Motor neuron (in vitro differentiated cells): ENCODE data around the gene CHD5. TPM values are rescaled to one million over a fixed set of nuclear protein-coding genes. Genes with fewer than 3 reads are reported as not detected.

ENCODE experiments used
- ATAC-seq, 8 experiments: fragments of 200-7000 bp; cut with Tn5 transposase; replicated peaks in 6 of 8; 2 replicates each; pipeline ENCODE4 v1.8.0; 2021; ENCODE audit warnings: mild to moderate bottlenecking in 8 of 8, moderate library complexity in 8 of 8
- H3K27ac ChIP-seq, 2 donors: fragments of 250-450 bp; sonication (Bioruptor Pico); 2 replicates each; pipeline ENCODE4 v1.9.0; 2021; ENCODE audit warnings: antibody characterized with exemption in 2 of 2, mild to moderate bottlenecking in 2 of 2, moderate library complexity in 1 of 2
- H3K4me1 ChIP-seq, 2 donors: fragments of 250-450 bp; sonication (Bioruptor Pico); replicated peaks in 1 of 2; 2 replicates each; pipeline ENCODE4 v1.6.1; 2021; ENCODE audit warnings: antibody characterized with exemption in 2 of 2, mild to moderate bottlenecking in 2 of 2, moderate library complexity in 1 of 2
- H3K4me3 ChIP-seq, 5 donors: fragments of 250-450 bp; sonication (Bioruptor Pico); 2 replicates each; pipeline ENCODE4 v1.9.0; 2021; ENCODE audit warnings: antibody characterized with exemption in 5 of 5, mild to moderate bottlenecking in 5 of 5, moderate library complexity in 4 of 5
- WGBS, 10 experiments: fragments of 450-650 bp; shearing (Covaris generic); methylation state at CpG; one replicate each; pipeline ENCODE4 v1.0.0; 2022; 5-methylcytosine and 5-hydroxymethylcytosine counted together
- in situ Hi-C, 9 experiments: fragments of 400-800 bp; cut with MboI; loops; one replicate each; pipeline ENCODE4 v1.15.0; 2021; ENCODE audit warnings: low sequenced_read_pairs in 9 of 9, low pct_unique_long_range_greater_than_20kb in 2 of 9; ENCODE audit not compliant: unreplicated experiment in 9 of 9
- total RNA-seq, 8 experiments: library from RNA; unstranded; fragments of 300-600 nt; gene quantifications; 2 replicates each; pipeline versions ENCODE4 v1.2.3 to v1.2.4, GENCODE V29; 2022

Gene CHD5
- total RNA-seq, 8 experiments from 2014 or later, result 0.15 to 18.4 (median 0.63) TPM

- 83 to 100% (median 95%) methylated on average over 3 to 11 of the region's 29 CpGs; no CpG with 5 or more reads in 6 of the 10 experiments for WGBS, 10 experiments
- in situ Hi-C loops, result no loop called here
- no peak for ATAC-seq
- Histone ChIP-seq H3K27ac (no peak overlapping the region), H3K4me1 (peaks cover 31 to 39% of the 10 kb centered on the region in 2 donors), H3K4me3 (no peak overlapping the region)
Measured at GRCh38 chr1:6210591-6211355, 30.7 kb upstream of the CHD5 start.

DNA sequence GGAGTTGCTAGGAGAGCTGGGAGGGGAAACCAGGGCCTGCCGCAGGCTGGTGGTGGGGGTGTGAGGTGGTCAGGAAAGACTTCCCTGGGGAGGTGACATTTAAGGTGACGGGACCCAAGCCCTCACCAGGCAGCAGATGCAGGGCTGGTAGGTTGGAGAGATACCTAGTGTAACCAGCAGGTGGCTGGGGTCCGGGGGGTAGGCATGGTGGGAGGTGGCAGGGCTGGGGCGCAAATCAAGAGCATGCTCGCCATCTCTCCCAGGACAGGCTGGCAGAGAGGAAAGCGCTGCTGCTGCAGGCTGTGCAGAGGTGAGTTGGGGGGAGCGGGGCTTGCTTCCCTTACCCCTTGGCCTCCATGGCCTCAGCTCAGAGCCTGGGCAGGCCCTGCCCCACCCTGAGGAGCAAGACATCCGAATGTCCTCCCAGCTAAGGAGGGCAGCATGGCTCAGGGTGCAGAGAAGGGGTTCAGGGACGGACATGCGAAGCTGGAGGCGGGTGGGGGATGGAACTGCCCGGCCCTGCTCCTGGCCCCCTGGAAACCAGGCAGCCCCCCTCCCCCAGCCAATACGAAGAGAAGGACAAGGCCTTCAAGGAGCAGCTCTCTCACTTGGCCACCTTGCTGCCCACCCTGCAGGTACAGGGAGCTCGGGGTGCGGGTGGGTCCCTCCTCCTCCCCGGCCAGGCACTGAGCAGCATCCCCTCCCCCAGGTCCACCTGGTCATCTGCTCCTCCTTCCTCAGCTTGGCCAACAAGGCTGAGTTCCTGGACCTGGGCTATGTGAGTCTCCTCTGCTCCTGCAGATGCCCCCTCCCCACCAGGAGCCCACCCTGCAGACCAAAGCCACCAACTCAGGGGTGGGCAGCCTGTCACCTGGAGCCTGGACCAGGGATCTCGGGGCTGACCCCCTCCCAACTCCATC, 29.8 kb upstream of the CHD5 start:
- peak in 4 of 8 experiments; percentile 0 to 4 (median 1) for ATAC-seq
- Histone ChIP-seq H3K4me3 (peak overlapping the region; percentile 18 to 34 (median 19)), H3K4me1 (peaks cover 38 to 47% of the 10 kb centered on the region in 2 donors), H3K27ac (peak overlapping the region in 1 of 2 donors; percentile 12)
- in situ Hi-C loops, result no loop called here
- 20 to 94% (median 80%) methylated on average over 1 to 5 of the region's 17 CpGs; no CpG with 5 or more reads in 7 of the 10 experiments for WGBS, 10 experiments

- Histone ChIP-seq H3K4me3 (peak overlapping the region; percentile 18 to 34 (median 19)), H3K27ac (peak overlapping the region in 1 of 2 donors; percentile 61), H3K4me1 (peaks cover 39 to 48% of the 10 kb centered on the region in 2 donors)
- in situ Hi-C loops, result no loop called here
- 23 to 31% methylated on average over 2 to 16 of the region's 99 CpGs; no CpG with 5 or more reads in 8 of the 10 experiments for WGBS, 10 experiments
- ATAC-seq, result peak; percentile 7 to 87 (median 74)
Measured at GRCh38 chr1:6208723-6209660, 28.9 kb upstream of the CHD5 start.

DNA sequence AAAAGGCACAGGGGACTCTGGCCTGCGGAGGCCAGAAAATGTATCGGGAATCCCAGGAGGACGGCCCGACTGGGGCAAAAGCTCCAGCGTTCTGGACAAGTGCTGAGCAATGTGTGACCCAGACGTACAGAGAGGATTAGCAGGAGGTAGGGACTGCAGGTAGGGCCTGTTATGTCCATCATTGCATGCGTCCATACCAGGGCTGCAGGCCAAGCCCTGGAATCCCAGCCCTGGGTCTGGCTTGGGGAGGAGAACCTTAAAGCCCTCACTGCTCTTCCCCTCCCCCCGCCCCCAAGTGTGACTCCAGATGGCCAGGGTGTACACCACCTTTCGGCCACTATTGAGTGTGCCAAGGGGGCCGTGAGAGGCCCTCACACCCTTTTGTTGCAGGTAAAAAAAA, 27.8 kb upstream of the CHD5 start:
- Histone ChIP-seq H3K4me3 (no peak overlapping the region), H3K4me1 (peaks cover 38 to 47% of the 10 kb centered on the region in 2 donors), H3K27ac (no peak overlapping the region)
- ATAC-seq, result no peak
- in situ Hi-C loops, result no loop called here
- WGBS, 10 experiments, result 87 to 100% (median 92%) methylated on average over 1 to 7 of the region's 10 CpGs; no CpG with 5 or more reads in 6 of the 10 experiments

GRCh38 chr1:6207075-6207885, 27.2 kb upstream of the CHD5 start:
- Histone ChIP-seq H3K4me3 (no peak overlapping the region), H3K27ac (no peak overlapping the region), H3K4me1 (peaks cover 31 to 41% of the 10 kb centered on the region in 2 donors)
- in situ Hi-C loops, result no loop called here
- no peak for ATAC-seq
- 50 to 100% (median 78%) methylated on average over 1 to 9 of the region's 19 CpGs; no CpG with 5 or more reads in 3 of the 10 experiments for WGBS, 10 experiments

- in situ Hi-C loops, result no loop called here
- Histone ChIP-seq H3K27ac (no peak overlapping the region), H3K4me3 (peak overlapping the region in 4 of 5 donors; percentile 9 to 36 (median 18)), H3K4me1 (peaks cover 29 to 33% of the 10 kb centered on the region in 2 donors)
- ATAC-seq, result no peak
- WGBS, 10 experiments, result 11 to 64% (median 28%) methylated on average over 1 to 3 of the region's 25 CpGs; no CpG with 5 or more reads in 6 of the 10 experiments
Measured at GRCh38 chr1:6206520-6206855, 26.4 kb upstream of the CHD5 start.

- peaks cover 29 to 33% of the 10 kb centered on the region in 2 donors for H3K4me1 ChIP-seq
- peak; percentile 57 to 67 (median 66) for ATAC-seq
- H3K4me3 ChIP-seq, result peak within 1 kb of the TSS; percentile 5 to 36 (median 15)
- H3K27ac ChIP-seq, result no peak within 1 kb of the TSS
- WGBS, 10 experiments, result 0 to 26% (median 11%) methylated on average over 1 to 45 of the region's 66 CpGs; no CpG with 5 or more reads in 4 of the 10 experiments
- in situ Hi-C loops, result no loop called here
Measured at GRCh38 chr1:6205849-6206519, 25.9 kb upstream of the CHD5 start, which contains the start of gene RNF207. Gene RNF207, plus strand, starts transcription at chr1:6206119. Its CDS starts 417 bp downstream, at chr1:6206536.

DNA sequence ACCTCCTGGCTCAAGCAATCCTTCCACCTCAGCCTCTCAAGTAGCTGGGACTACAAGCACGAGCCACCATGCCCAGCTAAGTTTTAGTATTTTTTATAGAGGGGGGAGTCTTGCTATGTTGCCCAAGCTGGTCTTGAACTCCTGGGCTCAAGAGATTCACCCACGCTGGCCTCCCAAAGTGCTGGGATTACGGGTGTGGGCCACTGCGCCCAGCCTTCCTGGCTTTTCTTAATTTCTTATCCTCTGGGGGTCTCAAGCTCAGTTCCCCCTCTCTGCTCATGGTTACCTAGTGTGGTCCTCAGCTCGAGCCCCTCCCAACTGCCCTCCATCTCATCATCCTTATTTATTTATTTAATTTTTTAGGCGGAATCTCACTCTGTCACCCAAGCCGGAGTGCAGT, 22.1 kb upstream of the CHD5 start:
- in situ Hi-C loops, result no loop called here
- Histone ChIP-seq H3K4me1 (peaks cover 28 to 33% of the 10 kb centered on the region in 2 donors), H3K27ac (no peak overlapping the region), H3K4me3 (no peak overlapping the region)
- WGBS, 10 experiments, result 68 to 93% (median 85%) methylated on average over 3 to 7 of the region's 7 CpGs
- ATAC-seq, result no peak

DNA sequence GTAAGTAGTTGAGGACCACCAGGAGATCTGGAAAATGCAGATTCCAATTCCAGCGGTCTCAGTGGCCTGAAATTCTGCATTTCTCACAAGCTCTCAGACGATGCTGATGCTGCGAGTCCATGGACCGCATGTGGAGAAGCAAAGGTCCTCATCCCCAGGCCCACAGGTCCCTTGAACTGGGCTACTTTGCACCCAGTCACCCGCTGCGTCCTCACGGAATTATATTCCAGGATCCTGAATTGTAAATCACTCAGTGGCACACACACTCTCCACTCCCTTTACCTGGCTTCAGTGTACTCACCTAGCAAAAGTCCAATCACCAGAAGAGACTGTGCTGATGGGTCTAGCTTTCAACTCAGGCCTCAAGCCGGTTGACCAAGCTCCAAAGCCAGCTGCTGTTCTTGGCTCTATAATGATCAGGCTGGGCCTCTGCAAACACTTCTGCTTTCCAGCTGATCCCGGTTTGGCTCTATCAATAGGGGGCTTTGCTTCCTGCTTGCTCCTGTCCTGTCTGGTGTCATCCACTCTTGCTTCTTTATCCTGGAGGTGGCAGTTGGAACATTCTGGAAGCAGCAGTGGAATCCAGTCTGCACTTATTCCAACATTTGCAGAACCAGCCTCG, 20.2 kb upstream of the CHD5 start:
- in situ Hi-C loops, result no loop called here
- ATAC-seq, result no peak
- peak overlapping the region; percentile 50 to 90 for H3K27ac ChIP-seq
- 19 to 73% (median 58%) methylated on average over 1 to 9 of the region's 10 CpGs for WGBS, 10 experiments
- H3K4me1 ChIP-seq, result peaks cover 21 to 22% of the 10 kb centered on the region in 2 donors
- H3K4me3 ChIP-seq, result peak overlapping the region; percentile 29 to 98 (median 89)

DNA sequence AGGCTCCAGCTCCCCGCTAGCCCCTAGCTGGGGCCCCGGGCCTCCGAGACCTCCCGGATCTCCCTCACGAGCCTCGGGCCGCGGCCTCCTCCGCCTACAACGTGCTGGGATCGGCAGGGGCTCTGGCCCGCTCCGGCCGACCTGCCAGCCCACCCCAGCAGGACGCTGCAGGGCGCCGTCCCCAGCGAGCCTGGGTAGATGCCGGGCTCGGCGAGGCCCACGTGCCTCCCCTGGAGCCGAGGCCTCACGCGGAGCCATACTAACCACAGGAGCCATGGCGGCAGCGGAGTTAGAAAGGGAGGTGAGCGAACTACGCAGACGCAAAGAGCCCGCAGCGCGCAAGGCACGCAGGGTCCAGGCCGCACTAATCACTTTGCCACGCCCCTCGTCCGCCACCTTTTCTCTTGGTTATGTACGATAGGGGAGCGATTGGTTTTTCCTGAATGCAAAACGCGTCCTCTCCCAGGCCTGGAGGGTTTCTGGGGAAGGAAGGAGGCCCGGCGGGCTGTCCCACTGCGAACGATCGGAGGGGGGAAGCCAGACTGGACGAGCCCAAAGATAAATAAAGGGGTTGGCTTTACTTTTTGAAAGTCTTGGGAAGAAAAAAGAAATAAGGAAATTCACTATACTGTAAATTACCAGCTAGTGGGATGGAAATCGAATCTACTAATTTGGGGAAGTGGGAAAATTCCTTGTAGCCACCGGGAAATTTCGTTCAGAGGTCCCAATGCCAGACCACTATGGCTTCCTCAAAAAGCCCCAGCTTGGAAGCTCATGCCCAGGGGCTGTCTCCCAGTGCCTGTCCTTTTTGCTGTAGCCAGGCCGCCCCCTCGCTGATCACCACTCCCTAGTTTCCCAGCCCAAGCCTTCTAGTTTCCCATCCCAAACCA, 19.4 kb upstream of the CHD5 start, which contains the start of gene RPL22:
RPL22 (minus strand) TSS at position 298 of the 890 bp plus-strand sequence; CDS start at position 276, 22 bp downstream.
- Histone ChIP-seq H3K27ac (peak within 1 kb of the TSS; percentile 67 to 90), H3K4me3 (peak within 1 kb of the TSS; percentile 71 to 98 (median 89)), H3K4me1 (peaks cover 17 to 19% of the 10 kb centered on the region in 2 donors)
- ATAC-seq, result peak; percentile 91 to 98 (median 97)
- WGBS, 10 experiments, result 0 to 2% (median 1%) methylated on average over 2 to 40 of the region's 53 CpGs; no CpG with 5 or more reads in 3 of the 10 experiments
- in situ Hi-C loops, result loop anchor here in 3 of 9 experiments (25.0 kb wide), 1 partner anchor 137 kb away; no protein-coding TSS in a partner anchor
